Activated CD4-positive, alpha-beta T cell treated with anti-CD3 and anti-CD28 coated beads, Interleukin-2, amount 10 ng/mL, durations not matched to agents 7 days and 5 days (primary cell): ENCODE data around the gene BHLHE41. TPM values are rescaled to one million over a fixed set of nuclear protein-coding genes. Genes with fewer than 3 reads are reported as not detected.

Experiments
- CTCF ChIA-PET: fragments of 350-600 bp; sonication (Branson Sonifier 250); formaldehyde crosslinking; loops from one replicate; lab custom pipeline; 2021; ENCODE audit warnings: antibody characterized with exemption; lab: Charles Lee
- POLR2A ChIA-PET: fragments of 350-600 bp; sonication (Branson Sonifier 250); formaldehyde crosslinking; loops from one replicate; lab custom pipeline; 2021; ENCODE audit warnings: antibody characterized with exemption; lab: Charles Lee
- DNase-seq: peaks from one replicate; pipeline ENCODE4 v3.0.0-alpha.2; 2020
- H3K27ac Mint-ChIP-seq: one replicate; pipeline ENCODE4 v1.8.0; 2021; ENCODE audit warnings: mild to moderate bottlenecking, moderate library complexity, mixed read lengths
- H3K27me3 Mint-ChIP-seq: one replicate; pipeline ENCODE4 v1.8.0; 2021; ENCODE audit warnings: mixed read lengths
- H3K36me3 Mint-ChIP-seq: one replicate; pipeline ENCODE4 v1.8.0; 2021; ENCODE audit warnings: low read depth, mixed read lengths
- H3K4me1 Mint-ChIP-seq: one replicate; pipeline ENCODE4 v1.8.0; 2021; ENCODE audit warnings: mixed read lengths
- H3K4me3 Mint-ChIP-seq: one replicate; pipeline ENCODE4 v1.8.0; 2021; ENCODE audit warnings: mild to moderate bottlenecking, moderate library complexity, mixed read lengths
- H3K9me3 Mint-ChIP-seq: one replicate; pipeline ENCODE4 v1.8.0; 2021; ENCODE audit warnings: mixed read lengths
- total RNA-seq, 2 experiments: library from RNA; stranded (reverse); gene quantifications; one replicate each; pipeline ENCODE4 v1.2.3, GENCODE V29; 2021

Gene BHLHE41
- total RNA-seq, 2 experiments from 2014 or later = not detected

DNA sequence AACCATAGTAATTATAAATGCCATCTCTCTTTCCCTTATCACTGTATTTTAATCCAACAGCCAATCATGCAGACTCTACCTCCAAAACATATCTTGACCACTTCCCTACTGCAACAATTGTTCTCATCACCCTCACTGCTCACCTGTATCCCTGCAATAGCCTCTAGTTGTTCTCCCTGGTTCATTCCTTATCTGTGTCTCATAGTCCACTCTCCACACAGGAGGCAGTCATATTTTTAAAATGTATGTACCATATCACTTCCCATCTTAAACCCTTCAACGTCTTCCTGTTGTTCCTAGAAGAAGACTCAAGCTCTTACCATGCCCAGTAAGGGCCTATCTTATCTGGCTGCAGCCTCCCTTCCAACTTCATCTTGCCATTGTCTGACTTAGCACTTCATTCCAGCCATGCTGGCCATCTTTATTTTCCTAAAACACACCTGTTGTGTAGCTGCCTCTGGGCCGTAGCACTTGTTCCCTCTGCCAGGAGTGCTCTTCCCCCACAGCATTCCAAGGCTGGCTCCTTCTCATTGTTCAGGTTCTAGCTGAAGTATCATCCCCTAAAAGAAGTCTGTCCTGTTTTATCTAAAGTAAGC, 27.8 kb upstream of the BHLHE41 start:
- DNase-seq = no peak
- ChIA-PET CTCF (no interaction called here), POLR2A (no interaction called here)
- H3K4me3 Mint-ChIP-seq = no peak overlapping the region
- no peak overlapping the region for H3K27ac Mint-ChIP-seq
- peaks cover 15% of the 10 kb centered on the region for H3K27me3 Mint-ChIP-seq
- no peaks in the 10 kb centered on the region for H3K4me1 Mint-ChIP-seq
- no peaks in the 10 kb centered on the region for H3K36me3 Mint-ChIP-seq
- no peaks in the 10 kb centered on the region for H3K9me3 Mint-ChIP-seq

DNA sequence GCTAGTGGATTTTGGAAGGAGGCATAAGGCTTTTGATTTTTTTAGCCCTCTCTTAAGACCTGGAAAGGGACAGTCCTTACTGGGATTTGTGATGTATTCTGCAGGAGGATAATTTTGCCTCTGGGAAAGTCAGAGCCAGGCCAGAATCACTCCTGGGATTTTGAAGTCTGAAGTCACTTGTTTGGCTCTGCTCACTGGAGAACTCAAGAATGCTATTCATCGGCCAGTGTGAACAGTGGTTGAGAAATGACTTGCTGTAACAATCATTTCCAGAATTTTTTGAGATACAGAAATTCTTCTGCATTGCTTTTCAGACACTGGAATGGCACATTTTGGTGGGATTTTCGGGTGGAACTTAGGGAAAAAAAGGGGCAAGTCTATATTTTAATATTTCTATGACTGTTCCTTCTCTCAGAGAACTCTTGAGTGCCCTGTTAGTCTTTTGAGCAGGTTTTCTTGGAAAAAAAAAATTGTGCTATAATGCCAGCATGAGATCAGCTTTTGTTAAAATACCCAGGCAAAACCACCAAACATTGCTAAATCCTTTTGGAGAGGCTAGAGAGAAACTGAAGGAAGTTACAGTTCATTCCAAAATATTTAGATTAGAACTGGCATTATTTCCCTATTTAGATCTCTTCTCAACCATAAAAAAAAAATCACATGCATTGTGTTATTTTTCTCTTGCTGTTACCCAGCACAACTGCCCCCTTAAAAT, 26.1 kb upstream of the BHLHE41 start:
- Mint-ChIP-seq H3K9me3 (no peaks in the 10 kb centered on the region), H3K27ac (no peak overlapping the region), H3K4me3 (no peak overlapping the region), H3K4me1 (no peaks in the 10 kb centered on the region), H3K27me3 (peaks cover 13% of the 10 kb centered on the region), H3K36me3 (no peaks in the 10 kb centered on the region)
- DNase-seq = no peak
- CTCF ChIA-PET = interaction anchor here (0.7 to 1.1 kb wide), 2 partner anchors 11 to 119 kb away, joined by 4 to 6 read pairs; no protein-coding TSS in a partner anchor
- POLR2A ChIA-PET = interaction anchor here (0.6 kb wide), 1 partner anchor 407 kb away, joined by 4 read pairs; no protein-coding TSS in a partner anchor

GRCh38 chr12:26149968-26150500, 25.2 kb upstream of the BHLHE41 start:
- Mint-ChIP-seq H3K4me1 (no peaks in the 10 kb centered on the region), H3K9me3 (no peaks in the 10 kb centered on the region), H3K27ac (no peak overlapping the region), H3K27me3 (peaks cover 12% of the 10 kb centered on the region), H3K4me3 (no peak overlapping the region), H3K36me3 (no peaks in the 10 kb centered on the region)
- CTCF ChIA-PET = interaction anchor here (1.1 kb wide), 1 partner anchor 12 kb away, joined by 4 read pairs; no protein-coding TSS in a partner anchor
- DNase-seq = no peak
- POLR2A ChIA-PET = interaction anchor here (0.6 kb wide), 1 partner anchor 408 kb away, joined by 4 read pairs; no protein-coding TSS in a partner anchor

DNA sequence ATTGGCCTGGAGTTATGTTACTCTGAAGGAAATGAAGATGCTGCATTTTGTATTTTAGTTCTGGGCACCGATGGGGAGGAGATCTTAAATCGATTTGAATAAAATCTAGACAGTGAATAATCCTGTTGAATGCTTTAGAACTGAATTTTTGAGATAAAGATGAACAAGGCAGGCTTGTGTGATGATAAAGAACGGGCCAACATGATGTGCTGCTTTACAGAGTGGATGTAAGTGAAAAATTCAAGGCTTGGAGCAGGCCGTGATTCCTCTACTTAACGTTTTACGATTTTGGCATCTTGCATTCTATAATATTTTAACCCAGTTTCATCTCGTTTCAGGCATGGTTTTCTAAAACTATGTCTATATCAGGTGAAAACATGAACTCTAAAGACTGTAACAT, 23.5 kb upstream of the BHLHE41 start:
- Mint-ChIP-seq H3K27me3 (peaks cover 14% of the 10 kb centered on the region), H3K4me1 (no peaks in the 10 kb centered on the region), H3K27ac (no peak overlapping the region), H3K9me3 (no peaks in the 10 kb centered on the region), H3K36me3 (no peaks in the 10 kb centered on the region), H3K4me3 (no peak overlapping the region)
- CTCF ChIA-PET = no interaction called here
- DNase-seq = no peak
- POLR2A ChIA-PET = no interaction called here

DNA sequence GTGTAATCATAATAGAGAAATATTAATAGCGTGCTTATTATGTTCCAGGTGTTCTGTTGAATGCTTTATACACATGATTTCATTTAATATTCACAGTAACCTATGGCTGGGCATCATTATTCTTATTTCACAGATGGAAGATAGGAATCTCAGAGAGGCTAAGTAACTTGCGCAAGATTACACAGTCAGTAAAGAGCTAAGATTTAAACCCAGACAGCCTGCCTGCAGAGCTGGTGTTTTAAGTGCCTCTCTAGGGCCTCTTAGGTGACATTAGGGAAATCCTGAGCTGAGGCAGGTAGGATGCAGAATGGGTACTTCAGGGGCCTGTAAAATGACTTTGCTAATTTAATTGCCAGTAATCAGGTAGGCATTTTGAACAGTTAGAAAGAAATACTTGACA, 18.5 kb upstream of the BHLHE41 start:
- Mint-ChIP-seq H3K36me3 (no peaks in the 10 kb centered on the region), H3K27me3 (peaks cover 5% of the 10 kb centered on the region), H3K27ac (no peak overlapping the region), H3K4me1 (no peaks in the 10 kb centered on the region), H3K4me3 (no peak overlapping the region), H3K9me3 (no peaks in the 10 kb centered on the region)
- POLR2A ChIA-PET = no interaction called here
- DNase-seq = no peak
- CTCF ChIA-PET = no interaction called here

GRCh38 chr12:26138860-26139259, 14.0 kb upstream of the BHLHE41 start:
- H3K36me3 Mint-ChIP-seq = no peaks in the 10 kb centered on the region
- CTCF ChIA-PET = no interaction called here
- POLR2A ChIA-PET = no interaction called here
- H3K4me3 Mint-ChIP-seq = no peak overlapping the region
- no peaks in the 10 kb centered on the region for H3K4me1 Mint-ChIP-seq
- no peak overlapping the region for H3K27ac Mint-ChIP-seq
- peaks cover 10% of the 10 kb centered on the region for H3K27me3 Mint-ChIP-seq
- DNase-seq = no peak
- H3K9me3 Mint-ChIP-seq = no peaks in the 10 kb centered on the region

DNA sequence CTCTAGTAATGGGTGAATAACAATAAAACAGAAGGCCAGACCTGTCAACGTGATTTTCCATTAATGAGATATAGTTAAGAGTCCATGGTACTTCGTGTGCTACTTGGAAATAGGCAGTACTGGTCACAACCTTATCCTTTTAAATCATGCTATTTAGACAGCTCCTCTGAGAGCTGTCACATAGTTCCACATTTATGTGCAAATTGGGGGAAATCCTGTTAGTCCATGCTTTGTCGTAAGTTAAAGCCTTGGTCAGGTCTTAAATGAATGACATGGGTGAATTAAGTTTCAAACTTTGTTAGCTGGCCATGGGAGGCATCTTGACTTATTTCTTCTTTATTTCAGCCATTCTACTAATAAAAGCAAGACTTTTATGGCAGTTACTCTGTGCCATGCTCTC, 11.9 kb upstream of the BHLHE41 start:
- Mint-ChIP-seq H3K4me1 (no peaks in the 10 kb centered on the region), H3K27me3 (peaks cover 26% of the 10 kb centered on the region), H3K4me3 (no peak overlapping the region), H3K27ac (no peak overlapping the region), H3K36me3 (no peaks in the 10 kb centered on the region), H3K9me3 (no peaks in the 10 kb centered on the region)
- ChIA-PET POLR2A (no interaction called here), CTCF (no interaction called here)
- no peak for DNase-seq

- Mint-ChIP-seq H3K27ac (no peak overlapping the region), H3K4me1 (no peaks in the 10 kb centered on the region)
These were observed 10.7 kb upstream of the BHLHE41 start for GRCh38 chr12:26135571-26135970.

DNA sequence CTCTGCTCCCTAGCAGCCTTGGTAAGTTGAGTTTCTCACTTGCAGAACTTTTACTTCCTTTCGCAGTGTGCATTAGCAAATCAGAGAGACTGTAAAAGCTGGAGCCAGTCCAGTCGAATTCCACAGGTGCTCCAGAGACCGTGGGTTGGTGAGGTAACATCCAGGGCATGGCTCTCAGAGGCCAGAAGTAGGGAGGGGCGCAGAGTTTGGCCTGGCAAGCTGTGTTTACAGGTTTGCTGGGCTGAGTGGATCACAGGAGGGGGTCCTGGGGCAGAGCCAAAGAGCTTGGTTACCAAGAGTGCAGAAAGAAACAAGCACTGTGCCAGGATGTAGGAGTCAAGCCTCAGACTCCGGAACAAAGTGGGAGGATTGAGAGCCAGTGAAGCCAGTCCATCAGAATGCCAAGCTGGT, 10.2 kb upstream of the BHLHE41 start:
- ChIA-PET CTCF (no interaction called here), POLR2A (no interaction called here)
- no peaks in the 10 kb centered on the region for H3K9me3 Mint-ChIP-seq
- no peak overlapping the region for H3K27ac Mint-ChIP-seq
- H3K27me3 Mint-ChIP-seq = peaks cover 41% of the 10 kb centered on the region
- H3K4me3 Mint-ChIP-seq = no peak overlapping the region
- DNase-seq = no peak
- H3K36me3 Mint-ChIP-seq = no peaks in the 10 kb centered on the region
- no peaks in the 10 kb centered on the region for H3K4me1 Mint-ChIP-seq

More at GRCh38 chr12:26135571-26135970, 10.7 kb upstream of the BHLHE41 start:
- H3K36me3 Mint-ChIP-seq = no peaks in the 10 kb centered on the region
- no peak for DNase-seq
- CTCF ChIA-PET = no interaction called here
- peaks cover 37% of the 10 kb centered on the region for H3K27me3 Mint-ChIP-seq
- POLR2A ChIA-PET = no interaction called here
- H3K9me3 Mint-ChIP-seq = no peaks in the 10 kb centered on the region
- H3K4me3 Mint-ChIP-seq = no peak overlapping the region

- no peak overlapping the region for H3K4me3 Mint-ChIP-seq
- DNase-seq = no peak
- H3K27me3 Mint-ChIP-seq = peaks cover 45% of the 10 kb centered on the region
- ChIA-PET CTCF (interaction anchor here (1.4 kb wide), 1 partner anchor 13 kb away, joined by 3 read pairs; no protein-coding TSS in a partner anchor), POLR2A (no interaction called here)
- no peaks in the 10 kb centered on the region for H3K36me3 Mint-ChIP-seq
- H3K27ac Mint-ChIP-seq = no peak overlapping the region
- no peaks in the 10 kb centered on the region for H3K4me1 Mint-ChIP-seq
- no peaks in the 10 kb centered on the region for H3K9me3 Mint-ChIP-seq
These were observed 9.7 kb upstream of the BHLHE41 start for GRCh38 chr12:26134540-26134939.

DNA sequence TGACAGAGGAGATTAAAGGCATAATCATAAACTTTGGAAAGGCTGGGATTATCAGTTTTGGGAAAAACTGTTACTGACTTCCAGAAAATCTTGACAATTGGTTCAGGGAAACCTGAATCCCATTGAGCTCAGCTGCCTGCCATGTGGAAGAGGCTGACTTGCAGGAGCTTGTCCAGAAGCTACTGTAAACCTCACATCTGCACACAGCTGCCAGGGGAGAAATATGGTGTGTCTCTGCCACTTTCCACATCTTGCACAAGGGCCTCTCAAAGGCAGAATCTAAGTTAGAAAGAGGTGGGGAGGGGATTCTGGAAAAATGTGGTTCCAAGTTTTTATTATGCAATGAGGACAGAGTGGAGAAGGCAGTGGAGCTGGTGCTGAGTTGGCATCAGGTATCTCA, 8.7 kb upstream of the BHLHE41 start:
- POLR2A ChIA-PET = no interaction called here
- no peaks in the 10 kb centered on the region for H3K4me1 Mint-ChIP-seq
- no peak overlapping the region for H3K4me3 Mint-ChIP-seq
- no peak for DNase-seq
- no peaks in the 10 kb centered on the region for H3K9me3 Mint-ChIP-seq
- H3K27ac Mint-ChIP-seq = no peak overlapping the region
- peaks cover 53% of the 10 kb centered on the region for H3K27me3 Mint-ChIP-seq
- no peaks in the 10 kb centered on the region for H3K36me3 Mint-ChIP-seq
- CTCF ChIA-PET = interaction anchor here (1.4 kb wide), 1 partner anchor 12 kb away, joined by 3 read pairs; no protein-coding TSS in a partner anchor

GRCh38 chr12:26132866-26133265, 8.0 kb upstream of the BHLHE41 start:
- no peaks in the 10 kb centered on the region for H3K4me1 Mint-ChIP-seq
- H3K27ac Mint-ChIP-seq = no peak overlapping the region
- peaks cover 60% of the 10 kb centered on the region for H3K27me3 Mint-ChIP-seq
- no peak for DNase-seq
- POLR2A ChIA-PET = no interaction called here
- H3K4me3 Mint-ChIP-seq = no peak overlapping the region
- no peaks in the 10 kb centered on the region for H3K36me3 Mint-ChIP-seq
- CTCF ChIA-PET = no interaction called here
- H3K9me3 Mint-ChIP-seq = no peaks in the 10 kb centered on the region

GRCh38 chr12:26131936-26132335, 7.1 kb upstream of the BHLHE41 start:
- ChIA-PET POLR2A (no interaction called here), CTCF (no interaction called here)
- Mint-ChIP-seq H3K4me3 (no peak overlapping the region), H3K27me3 (peaks cover 69% of the 10 kb centered on the region), H3K9me3 (no peaks in the 10 kb centered on the region), H3K4me1 (peaks cover 6% of the 10 kb centered on the region), H3K36me3 (no peaks in the 10 kb centered on the region), H3K27ac (no peak overlapping the region)
- no peak for DNase-seq
